Astrocyte (in vitro differentiated cells and primary cell): ENCODE measurements around the gene DCP2. TPM values are rescaled to one million over a fixed set of nuclear protein-coding genes. Genes with fewer than 3 reads are reported as not detected.

Experiments used
- DNase-seq: peaks from one replicate; pipeline ENCODE4 v3.0.0-alpha.2; 2010; ENCODE audit warnings: low read depth
- FAIRE-seq: peaks from 2 replicates; lab custom pipeline; 2011; peaks lifted over from hg19 to GRCh38; lab: Jason Lieb, UNC
- H2AFZ ChIP-seq: 2 replicates; pipeline ENCODE4 v1.6.0; 2012; ENCODE audit warnings: low read depth, low read length, inconsistent platforms
- H3K27ac ChIP-seq: 2 replicates; pipeline ENCODE4 v1.5.1; 2011; ENCODE audit warnings: low read depth, low read length, inconsistent platforms
- H3K27me3 ChIP-seq: 2 replicates; pipeline ENCODE4 v1.6.0; 2011; ENCODE audit warnings: low read length, inconsistent platforms; ENCODE audit not compliant: insufficient read depth
- H3K36me3 ChIP-seq: 2 replicates; pipeline ENCODE4 v1.5.1; 2011; ENCODE audit warnings: low read length, inconsistent platforms; ENCODE audit not compliant: insufficient read depth
- H3K4me1 ChIP-seq: 2 replicates; pipeline ENCODE4 v1.5.1; 2011; ENCODE audit warnings: low read length, inconsistent platforms; ENCODE audit not compliant: insufficient read depth
- H3K4me2 ChIP-seq: 2 replicates; pipeline ENCODE4 v1.6.0; 2012; ENCODE audit warnings: low read length, inconsistent platforms
- H3K4me3 ChIP-seq: 2 replicates; pipeline ENCODE4 v1.5.1; 2011; ENCODE audit warnings: low read depth, mild to moderate bottlenecking, low read length, inconsistent platforms; ENCODE audit not compliant: insufficient read depth
- H3K79me2 ChIP-seq: 2 replicates; pipeline ENCODE4 v1.6.0; 2012; ENCODE audit warnings: mild to moderate bottlenecking, low read length, inconsistent platforms; ENCODE audit not compliant: insufficient read depth
- H3K9ac ChIP-seq: 2 replicates; pipeline ENCODE4 v1.6.0; 2012; ENCODE audit warnings: mild to moderate bottlenecking, low read length, inconsistent platforms
- H3K9me3 ChIP-seq: 2 replicates; pipeline ENCODE4 v1.5.1; 2012; ENCODE audit warnings: low read depth, mild to moderate bottlenecking, low read length, inconsistent platforms; ENCODE audit not compliant: insufficient read depth
- H4K20me1 ChIP-seq: 2 replicates; pipeline ENCODE4 v1.6.0; 2012; ENCODE audit warnings: low read length, inconsistent platforms; ENCODE audit not compliant: insufficient read depth
- H3K27ac Mint-ChIP-seq: one replicate; pipeline ENCODE4 v1.8.0; 2021; ENCODE audit warnings: mild to moderate bottlenecking, mixed read lengths; ENCODE audit not compliant: unreplicated experiment
- H3K27me3 Mint-ChIP-seq: one replicate; pipeline ENCODE4 v1.8.0; 2021; ENCODE audit warnings: low read depth, mixed read lengths; ENCODE audit not compliant: unreplicated experiment
- H3K36me3 Mint-ChIP-seq: one replicate; pipeline ENCODE4 v1.8.0; 2021; ENCODE audit warnings: low read depth, mixed read lengths; ENCODE audit not compliant: unreplicated experiment
- H3K4me1 Mint-ChIP-seq: one replicate; pipeline ENCODE4 v1.8.0; 2021; ENCODE audit warnings: low read depth, mixed read lengths; ENCODE audit not compliant: unreplicated experiment
- H3K4me3 Mint-ChIP-seq: one replicate; pipeline ENCODE4 v1.8.0; 2021; ENCODE audit warnings: mild to moderate bottlenecking, moderate library complexity, mixed read lengths; ENCODE audit not compliant: unreplicated experiment
- H3K9me3 Mint-ChIP-seq: one replicate; pipeline ENCODE4 v1.8.0; 2021; ENCODE audit warnings: mild to moderate bottlenecking, mixed read lengths; ENCODE audit not compliant: unreplicated experiment
- CTCF ChIP-seq: IDR thresholded peaks from 2 replicates; pipeline ENCODE4 v1.5.1; 2011; ENCODE audit warnings: low read depth, mild to moderate bottlenecking, inconsistent platforms, low read length, moderate library complexity; ENCODE audit not compliant: insufficient read depth
- EZH2 ChIP-seq: IDR thresholded peaks from 2 replicates; pipeline ENCODE4 v1.6.1; 2012; ENCODE audit warnings: mild to moderate bottlenecking, low read length, inconsistent platforms; ENCODE audit not compliant: insufficient read depth
- total RNA-seq: library from RNA; stranded (reverse); gene quantifications from 2 replicates; pipeline ENCODE4 v1.2.1, GENCODE V29; 2021

Gene DCP2
- total RNA-seq, 1 donor from 2014 or later: 48.9 TPM

- peaks cover 26% of the 10 kb centered on the region for H3K4me1 ChIP-seq
- Mint-ChIP-seq H3K9me3 (peaks cover 2% of the 10 kb centered on the region), H3K4me3 (no peak overlapping the region), H3K4me1 (peaks cover 35% of the 10 kb centered on the region), H3K27me3 (no peaks in the 10 kb centered on the region), H3K27ac (no peak overlapping the region), H3K36me3 (peaks cover 35% of the 10 kb centered on the region)
- H4K20me1 ChIP-seq: no peaks in the 10 kb centered on the region
- TF ChIP-seq EZH2 (no peak), CTCF (no peak)
- H3K9ac ChIP-seq: no peak overlapping the region
- no peak overlapping the region for H3K4me3 ChIP-seq
- DNase-seq: no peak
- H3K79me2 ChIP-seq: no peaks in the 10 kb centered on the region
- no peaks in the 10 kb centered on the region for H3K9me3 ChIP-seq
- no peak overlapping the region for H2AFZ ChIP-seq
- FAIRE-seq: no peak
- H3K27me3 ChIP-seq: no peaks in the 10 kb centered on the region
- H3K4me2 ChIP-seq: no peak overlapping the region
- peaks cover 10% of the 10 kb centered on the region for H3K36me3 ChIP-seq
- H3K27ac ChIP-seq: no peak overlapping the region
Measured at GRCh38 chr5:113027431-113027830, 50.8 kb downstream of the DCP2 start.

- Mint-ChIP-seq H3K27me3 (no peaks in the 10 kb centered on the region), H3K27ac (peak overlapping the region; percentile 95), H3K36me3 (peaks cover 32% of the 10 kb centered on the region), H3K9me3 (peaks cover 2% of the 10 kb centered on the region), H3K4me1 (peaks cover 48% of the 10 kb centered on the region), H3K4me3 (no peak overlapping the region)
- Histone ChIP-seq H3K36me3 (peaks cover 10% of the 10 kb centered on the region), H3K9ac (no peak overlapping the region), H3K9me3 (no peaks in the 10 kb centered on the region), H3K79me2 (no peaks in the 10 kb centered on the region), H3K27me3 (no peaks in the 10 kb centered on the region), H2AFZ (no peak overlapping the region), H4K20me1 (no peaks in the 10 kb centered on the region), H3K4me1 (peaks cover 37% of the 10 kb centered on the region), H3K4me2 (peak overlapping the region; percentile 36), H3K4me3 (no peak overlapping the region), H3K27ac (peak overlapping the region; percentile 8)
- no peak for FAIRE-seq
- no peak for TF ChIP-seq EZH2
- no peak for TF ChIP-seq CTCF
- DNase-seq: peak; percentile 57
Measured at GRCh38 chr5:113029614-113030013, 53.0 kb downstream of the DCP2 start.

GRCh38 chr5:113031104-113031503 is 54.5 kb downstream of the DCP2 start:
- Histone ChIP-seq H4K20me1 (no peaks in the 10 kb centered on the region), H3K9ac (no peak overlapping the region), H3K27ac (peak overlapping the region; percentile 9), H3K27me3 (no peaks in the 10 kb centered on the region), H3K4me1 (peaks cover 48% of the 10 kb centered on the region), H3K4me2 (no peak overlapping the region), H3K9me3 (no peaks in the 10 kb centered on the region), H3K79me2 (no peaks in the 10 kb centered on the region), H3K4me3 (no peak overlapping the region), H2AFZ (no peak overlapping the region), H3K36me3 (peaks cover 10% of the 10 kb centered on the region)
- Mint-ChIP-seq H3K4me3 (peak overlapping the region; percentile 34), H3K4me1 (peaks cover 59% of the 10 kb centered on the region), H3K36me3 (peaks cover 39% of the 10 kb centered on the region), H3K9me3 (peaks cover 2% of the 10 kb centered on the region), H3K27ac (peak overlapping the region; percentile 95), H3K27me3 (no peaks in the 10 kb centered on the region)
- FAIRE-seq: no peak
- no peak for DNase-seq
- TF ChIP-seq CTCF (no peak), EZH2 (no peak)
